Urinary bladder (tissue), 4 donors: ENCODE measurements around the gene NHLH2. TPM values are rescaled to one million over a fixed set of nuclear protein-coding genes. Genes with fewer than 3 reads are reported as not detected.

Experiments used
- DNase-seq: peaks from one replicate; pipeline ENCODE4 v3.0.0-alpha.2; 2015; ENCODE audit errors: extremely low spot score
- H3K27ac ChIP-seq: one replicate; pipeline ENCODE4 v1.5.1; 2013; ENCODE audit warnings: low read depth, mild to moderate bottlenecking, moderate library complexity
- H3K36me3 ChIP-seq: one replicate; pipeline ENCODE4 v1.6.1; 2013; ENCODE audit warnings: mild to moderate bottlenecking, moderate library complexity; ENCODE audit not compliant: insufficient read depth
- H3K4me1 ChIP-seq: one replicate; pipeline ENCODE4 v1.6.1; 2013; ENCODE audit warnings: mild to moderate bottlenecking, moderate library complexity; ENCODE audit not compliant: insufficient read depth
- H3K4me3 ChIP-seq: one replicate; pipeline ENCODE4 v1.5.1; 2013; ENCODE audit warnings: low read depth, low read length
- WGBS: extraction: QIAGEN DNeasy Blood & Tissue Kit; methylation state at CpG from one replicate; pipeline ENCODE4 v1.1.7; 2013; 5-methylcytosine and 5-hydroxymethylcytosine counted together
- polyA plus RNA-seq: library from polyadenylated mRNA; stranded (reverse); fragments of 200-250 nt; gene quantifications from one replicate; pipeline ENCODE4 v1.2.3, GENCODE V29; 2013
- total RNA-seq: library from RNA; depleted of rRNA; stranded (reverse); fragments of >200 nt; gene quantifications from one replicate; pipeline ENCODE4 v1.2.3, GENCODE V29; 2014
- donor health status: healthy with polysubstance abuse.
- donor health status: healthy.

NHLH2 gene
- total and polyA plus RNA-seq, 2 donors: not detected

DNA sequence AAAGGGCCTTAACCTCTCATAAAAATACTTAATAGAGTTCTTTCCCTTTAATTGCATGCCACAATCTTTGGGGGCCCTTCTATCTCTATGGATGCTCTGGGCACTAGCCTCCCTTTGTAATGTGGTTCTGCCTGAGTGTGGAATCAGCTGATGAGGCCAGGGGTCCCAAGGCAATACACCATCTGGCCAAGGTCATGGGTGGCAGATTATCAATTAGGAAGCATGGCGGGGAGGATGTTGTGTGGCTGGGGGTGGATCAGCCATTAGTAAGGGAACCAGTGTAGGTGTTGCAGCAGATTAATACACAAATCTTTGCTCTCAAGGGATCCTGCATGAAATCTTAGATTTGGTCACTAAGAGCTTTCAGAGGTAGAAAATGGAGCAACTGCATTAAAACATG is 35.3 kb downstream of the NHLH2 start:
- H3K36me3 ChIP-seq: no peaks in the 10 kb centered on the region
- WGBS: 88% methylated on average over 1 of the region's 1 CpG
- DNase-seq: no peak
- no peak overlapping the region for H3K27ac ChIP-seq
- no peaks in the 10 kb centered on the region for H3K4me1 ChIP-seq
- no peak overlapping the region for H3K4me3 ChIP-seq

DNA sequence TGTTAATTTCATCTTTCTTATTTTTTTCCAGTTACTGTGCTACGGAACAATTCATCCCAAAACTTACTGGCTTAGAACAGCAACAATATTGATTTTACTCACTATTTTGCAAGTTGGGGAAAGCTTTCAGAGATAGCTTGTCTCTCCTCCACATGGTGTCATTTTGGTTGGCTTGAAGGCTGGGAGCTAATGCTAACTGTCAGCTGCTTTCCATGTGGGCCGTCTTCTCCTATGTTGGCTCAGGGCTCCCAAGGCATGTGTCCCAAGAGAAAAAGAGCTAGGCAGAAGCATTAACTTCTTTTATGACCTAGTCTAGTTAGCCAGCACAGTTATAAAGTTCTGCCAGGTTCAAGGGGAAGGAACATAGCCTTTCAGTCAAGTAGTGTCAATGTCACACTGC is 38.5 kb downstream of the NHLH2 start:
- Histone ChIP-seq H3K36me3 (no peaks in the 10 kb centered on the region), H3K4me1 (no peaks in the 10 kb centered on the region), H3K4me3 (no peak overlapping the region), H3K27ac (no peak overlapping the region)
- DNase-seq: no peak
- 60% methylated on average over 2 of the region's 2 CpGs for WGBS

DNA sequence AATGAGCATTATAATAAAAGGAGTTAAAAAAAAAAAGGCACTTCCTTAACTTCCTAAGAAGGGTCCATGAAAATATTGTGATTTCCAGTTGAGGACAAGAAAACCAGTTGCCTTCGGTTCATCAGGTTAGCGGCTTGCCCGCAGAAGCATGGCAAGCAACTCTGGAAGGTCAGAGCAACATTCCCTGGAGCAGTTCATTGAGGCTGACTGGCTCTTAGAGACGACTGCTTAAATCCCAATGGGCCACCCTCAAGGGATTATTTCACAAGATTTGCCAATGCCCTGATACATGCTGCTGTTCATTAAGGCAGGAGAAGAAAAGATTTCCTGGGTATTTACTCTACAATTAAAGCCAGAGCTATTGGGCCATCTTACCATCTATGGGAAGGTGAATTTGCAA is 43.4 kb downstream of the NHLH2 start:
- no peaks in the 10 kb centered on the region for H3K4me1 ChIP-seq
- H3K27ac ChIP-seq: no peak overlapping the region
- no peak for DNase-seq
- H3K36me3 ChIP-seq: no peaks in the 10 kb centered on the region
- H3K4me3 ChIP-seq: no peak overlapping the region
- WGBS: 88% methylated on average over 4 of the region's 4 CpGs

DNA sequence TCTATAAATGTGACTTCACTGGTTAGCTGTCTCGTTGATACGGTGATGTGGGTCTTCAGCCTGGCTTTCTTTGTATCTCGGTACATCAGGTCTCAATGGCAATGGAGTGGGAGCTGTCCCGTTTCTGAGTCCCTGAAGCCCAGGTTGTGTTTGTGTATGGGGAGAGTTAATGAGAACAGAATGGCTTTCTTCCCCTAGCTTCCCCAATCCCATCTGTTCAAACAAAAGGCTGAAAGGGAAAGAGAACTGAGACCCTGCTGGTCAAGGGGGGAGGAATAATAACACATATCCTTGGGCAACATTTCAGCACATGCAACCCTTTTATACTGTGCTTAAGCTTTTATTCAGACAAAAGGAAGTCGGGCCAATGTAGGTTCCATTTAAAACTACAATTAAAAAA is 44.0 kb downstream of the NHLH2 start:
- no peaks in the 10 kb centered on the region for H3K4me1 ChIP-seq
- no peak overlapping the region for H3K4me3 ChIP-seq
- H3K36me3 ChIP-seq: no peaks in the 10 kb centered on the region
- 65% methylated on average over 5 of the region's 5 CpGs for WGBS
- H3K27ac ChIP-seq: no peak overlapping the region
- DNase-seq: no peak

DNA sequence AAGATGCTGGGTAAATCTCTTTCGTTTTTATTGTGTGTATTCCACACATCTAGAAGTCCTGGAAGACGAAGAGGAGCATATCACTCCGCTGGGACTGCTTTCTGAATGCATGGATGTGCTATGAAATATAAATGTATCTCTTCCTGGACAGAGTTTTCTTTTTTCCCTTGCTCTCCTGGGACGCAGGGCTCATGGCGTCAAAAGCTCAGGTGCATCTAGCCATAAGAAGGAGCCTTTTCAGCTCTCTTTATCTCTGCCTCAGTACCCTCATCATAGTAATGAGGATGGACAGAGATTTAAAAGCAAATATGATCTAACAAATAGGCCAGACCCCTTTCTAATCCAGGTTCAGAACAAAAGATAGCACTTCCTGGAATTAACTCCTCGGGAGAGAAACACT is 44.9 kb downstream of the NHLH2 start:
- Histone ChIP-seq H3K4me3 (no peak overlapping the region), H3K27ac (no peak overlapping the region), H3K36me3 (no peaks in the 10 kb centered on the region), H3K4me1 (no peaks in the 10 kb centered on the region)
- 76% methylated on average over 6 of the region's 6 CpGs for WGBS
- no peak for DNase-seq

DNA sequence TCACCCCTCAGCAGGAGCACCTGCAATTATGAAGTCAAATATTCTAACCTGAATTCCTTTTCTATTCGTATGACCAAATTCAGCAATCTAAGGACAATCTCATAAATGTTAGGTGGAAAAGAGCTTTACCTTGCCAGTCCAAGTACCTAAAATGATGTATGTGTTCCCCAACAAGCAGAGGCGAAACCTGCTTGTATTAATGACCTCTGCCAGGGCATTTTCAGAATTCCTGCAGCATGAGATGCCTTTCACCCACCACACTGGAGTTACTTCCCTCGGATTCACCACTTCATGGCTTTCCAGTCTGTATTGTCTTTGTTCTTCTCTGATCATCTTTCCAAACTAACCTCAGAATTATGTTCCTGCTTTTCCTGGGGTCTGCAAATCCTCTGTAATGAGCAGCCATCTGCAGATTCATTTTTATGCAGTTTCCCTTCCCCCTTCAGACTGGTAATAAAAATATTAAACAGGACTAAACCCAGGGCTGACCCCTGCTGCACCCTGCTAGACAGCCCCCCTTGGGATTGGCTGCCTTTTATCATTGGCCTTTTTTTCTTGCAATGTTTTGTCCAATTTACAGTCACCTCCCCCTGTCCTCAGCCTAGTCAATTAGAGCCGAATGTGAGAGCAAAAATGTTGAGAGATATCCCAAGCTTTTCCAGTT is 45.8 kb downstream of the NHLH2 start:
- H3K4me1 ChIP-seq: no peaks in the 10 kb centered on the region
- WGBS: 47% methylated on average over 4 of the region's 4 CpGs

DNA sequence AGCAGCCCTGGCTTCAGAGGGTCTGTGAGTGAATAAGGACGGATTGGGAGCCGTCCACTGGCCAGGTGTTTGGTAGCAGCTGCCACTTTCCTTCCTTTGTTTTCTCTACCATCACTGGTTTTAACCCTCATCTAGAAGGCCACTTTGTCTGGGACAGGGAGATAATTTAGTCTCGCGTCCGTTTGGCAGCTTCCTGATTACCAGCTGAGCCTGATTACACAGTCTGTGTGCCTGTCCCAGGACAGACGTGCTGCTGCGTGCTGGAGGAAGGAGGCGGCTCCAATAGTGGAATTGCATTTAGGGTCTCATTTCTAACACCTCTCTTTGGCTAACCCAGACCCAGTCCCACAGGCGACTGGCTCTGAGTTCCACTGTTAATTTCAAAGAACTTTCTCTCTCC is 47.8 kb downstream of the NHLH2 start:
- Histone ChIP-seq H3K4me1 (no peaks in the 10 kb centered on the region), H3K4me3 (no peak overlapping the region), H3K27ac (no peak overlapping the region), H3K36me3 (no peaks in the 10 kb centered on the region)
- 26% methylated on average over 9 of the region's 9 CpGs for WGBS
- no peak for DNase-seq

More for the DNA sequence above, 45.8 kb downstream of the NHLH2 start:
- no peaks in the 10 kb centered on the region for H3K36me3 ChIP-seq
- H3K4me3 ChIP-seq: no peak overlapping the region
- H3K27ac ChIP-seq: no peak overlapping the region
- DNase-seq: no peak

DNA sequence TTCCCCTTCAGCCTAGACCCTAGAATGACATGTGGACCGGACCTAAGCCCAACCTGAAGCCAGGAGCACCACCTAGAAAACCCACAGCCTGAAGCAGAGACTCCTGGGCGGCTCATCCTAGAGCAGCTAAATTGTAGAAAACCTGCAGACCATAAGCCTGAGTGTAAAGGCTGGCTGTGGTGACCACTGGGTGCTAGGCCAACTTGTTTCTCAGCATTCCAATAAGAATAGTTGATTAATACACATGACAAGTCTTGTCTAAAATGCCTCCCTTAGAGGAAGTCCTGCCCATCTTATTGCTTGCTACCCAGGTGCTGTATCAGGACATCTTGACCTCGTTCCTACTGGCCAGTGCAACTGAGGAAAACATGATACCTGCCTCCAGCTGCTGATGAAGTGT is 49.1 kb downstream of the NHLH2 start:
- no peak for DNase-seq
- Histone ChIP-seq H3K36me3 (no peaks in the 10 kb centered on the region), H3K27ac (no peak overlapping the region), H3K4me3 (no peak overlapping the region), H3K4me1 (no peaks in the 10 kb centered on the region)
- 85% methylated on average over 3 of the region's 3 CpGs for WGBS

DNA sequence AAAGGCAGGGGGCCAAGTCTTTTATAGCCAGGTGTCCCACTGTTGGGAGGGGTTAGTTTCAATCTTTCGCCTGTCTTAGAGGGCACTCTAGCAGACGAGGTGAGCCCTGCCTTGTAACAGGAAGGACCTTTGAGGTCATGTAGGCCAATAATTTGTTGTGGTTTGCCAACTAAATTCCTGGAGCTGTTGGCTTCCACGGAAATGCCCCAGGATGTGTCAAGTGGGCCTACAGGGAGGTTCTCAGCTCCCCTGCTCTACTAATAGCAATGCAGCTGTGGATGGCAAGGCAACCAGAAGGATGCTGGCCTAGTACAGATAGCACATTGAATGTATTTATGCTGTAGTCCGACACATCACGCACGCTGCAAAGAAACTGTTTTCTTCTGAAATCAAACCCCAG is 50.1 kb downstream of the NHLH2 start:
- 75% methylated on average over 6 of the region's 6 CpGs for WGBS
- no peak for DNase-seq
- Histone ChIP-seq H3K36me3 (no peaks in the 10 kb centered on the region), H3K4me1 (no peaks in the 10 kb centered on the region), H3K27ac (no peak overlapping the region), H3K4me3 (no peak overlapping the region)

DNA sequence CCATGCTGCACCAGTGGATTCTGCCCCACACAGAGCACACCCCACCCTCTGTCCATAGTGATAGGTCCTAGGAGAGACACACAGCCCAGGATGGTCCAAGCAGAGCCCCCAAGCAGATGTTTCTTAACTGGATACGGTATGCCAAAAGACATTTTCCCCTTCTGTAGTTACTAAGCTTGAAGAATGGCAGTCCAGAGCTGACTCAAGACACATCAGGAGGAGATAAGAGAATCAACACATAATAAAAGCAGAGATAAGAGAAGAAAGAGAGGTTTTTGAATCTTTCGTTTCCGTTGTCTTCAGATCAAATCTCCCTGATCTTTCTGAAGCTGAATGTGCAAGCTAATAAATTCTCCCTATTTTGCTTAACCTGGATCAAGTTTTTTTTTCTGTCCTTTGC is 50.6 kb downstream of the NHLH2 start:
- H3K4me3 ChIP-seq: no peak overlapping the region

More for the DNA sequence above, 50.6 kb downstream of the NHLH2 start:
- Histone ChIP-seq H3K27ac (no peak overlapping the region), H3K36me3 (no peaks in the 10 kb centered on the region), H3K4me1 (no peaks in the 10 kb centered on the region)
- no peak for DNase-seq
- WGBS: 21% methylated on average over 3 of the region's 3 CpGs

Other genes starting within 250 kb of the NHLH2 start
- 15.3 TPM for gene VANGL1, start 199.2 kb downstream of the NHLH2 start, total RNA-seq
- 8.4 TPM for gene VANGL1, start 199.2 kb downstream of the NHLH2 start, polyA plus RNA-seq
- 75.2 TPM for gene CASQ2, start 72.4 kb downstream of the NHLH2 start, total RNA-seq
- 111 TPM for gene CASQ2, start 72.4 kb downstream of the NHLH2 start, polyA plus RNA-seq
- gene SLC22A15, start 135.4 kb upstream of the NHLH2 start, total RNA-seq: 6.6 TPM
- 1.5 TPM for gene SLC22A15, start 135.4 kb upstream of the NHLH2 start, polyA plus RNA-seq